Brain microvascular endothelial cell (primary cell): Measurements from ENCODE around the gene CCDC116.
"Not testable (repeated sequence)": the region's sequence is repeated elsewhere in the genome, so short reads cannot be mapped to it uniquely, and the experiment has no call there.

ENCODE experiments used
- DNase-seq: peaks from one replicate; pipeline ENCODE4 v3.0.0-alpha.2; 2020
- H3K27ac ChIP-seq: fragments of 250-450 bp; sonication (Bioruptor Pico); 2 replicates; pipeline ENCODE4 v1.5.1; 2020; ENCODE audit warnings: mild to moderate bottlenecking, moderate library complexity
- H3K27me3 ChIP-seq: fragments of 250-450 bp; sonication (Bioruptor Pico); replicated peaks from 2 replicates; pipeline ENCODE4 v1.5.1; 2020; ENCODE audit warnings: mild to moderate bottlenecking
- H3K36me3 ChIP-seq: fragments of 250-450 bp; sonication (Bioruptor Pico); replicated peaks from 2 replicates; pipeline ENCODE4 v1.5.1; 2020; ENCODE audit warnings: mild to moderate bottlenecking
- H3K4me3 ChIP-seq: 2 replicates; pipeline ENCODE4 v1.5.1; 2011; ENCODE audit warnings: low read depth, mild to moderate bottlenecking, control low read depth, low read length, moderate library complexity
- CTCF ChIP-seq: IDR thresholded peaks from 2 replicates; pipeline ENCODE4 v1.5.1; 2011; ENCODE audit warnings: low read depth, mild to moderate bottlenecking, moderate library complexity, low read length, control low read depth, inconsistent platforms; ENCODE audit errors: missing control alignments
- in situ Hi-C: cut with HindIII; loops from 2 replicates; pipeline ENCODE4 v1.10.0; 2017; ENCODE audit warnings: low sequenced_read_pairs, low pct_ligation_motif_present

The CCDC116 gene

GRCh38 chr22:21611210-21611977 is 21.2 kb upstream of the CCDC116 start:
- Histone ChIP-seq H3K36me3 (peaks cover 46% of the 10 kb centered on the region), H3K27me3 (peaks cover 2% of the 10 kb centered on the region), H3K27ac (no peak overlapping the region), H3K4me3 (no peak overlapping the region)
- in situ Hi-C loops, result no loop called here
- no peak for DNase-seq
- TF ChIP-seq CTCF, result no peak

- Histone ChIP-seq H3K27ac (no peak overlapping the region), H3K27me3 (peaks cover 2% of the 10 kb centered on the region), H3K4me3 (no peak overlapping the region), H3K36me3 (peaks cover 41% of the 10 kb centered on the region)
- in situ Hi-C loops, result no loop called here
- DNase-seq, result no peak
- TF ChIP-seq CTCF, result no peak
Observed at GRCh38 chr22:21612858-21613257, 19.7 kb upstream of the CCDC116 start.

- in situ Hi-C loops, result no loop called here
- H3K36me3 ChIP-seq, result peaks cover 36% of the 10 kb centered on the region
- no peak for TF ChIP-seq CTCF
Observed at GRCh38 chr22:21613553-21614233, 18.9 kb upstream of the CCDC116 start.

GRCh38 chr22:21615731-21616130 is 16.8 kb upstream of the CCDC116 start:
- in situ Hi-C loops, result no loop called here
- no peak for TF ChIP-seq CTCF
- no peak for DNase-seq
- Histone ChIP-seq H3K4me3 (no peak overlapping the region), H3K27ac (no peak overlapping the region), H3K36me3 (peaks cover 42% of the 10 kb centered on the region), H3K27me3 (no peaks in the 10 kb centered on the region)

More at GRCh38 chr22:21613553-21614233, 18.9 kb upstream of the CCDC116 start:
- H3K27ac ChIP-seq, result peak overlapping the region; percentile 6
- no peak overlapping the region for H3K4me3 ChIP-seq
- H3K27me3 ChIP-seq, result no peaks in the 10 kb centered on the region
- DNase-seq, result no peak

GRCh38 chr22:21617337-21617736 is 15.2 kb upstream of the CCDC116 start:
- H3K27me3 ChIP-seq, H3K27ac ChIP-seq, in situ Hi-C loops, H3K4me3 ChIP-seq, DNase-seq: not testable (repeated sequence)
- peaks cover 41% of the 10 kb centered on the region for H3K36me3 ChIP-seq

- Histone ChIP-seq H3K4me3 (no peak overlapping the region), H3K27ac (no peak overlapping the region), H3K36me3 (peaks cover 41% of the 10 kb centered on the region), H3K27me3 (no peaks in the 10 kb centered on the region)
- no peak for DNase-seq
- no peak for TF ChIP-seq CTCF
- in situ Hi-C loops, result no loop called here
Observed at GRCh38 chr22:21621025-21621424, 11.5 kb upstream of the CCDC116 start.
